Thoracic aorta (tissue), 2 donors: ENCODE measurements around the gene POU2AF3. TPM values are rescaled to one million over a fixed set of nuclear protein-coding genes. Genes with fewer than 3 reads are reported as not detected.
"Not testable (repeated sequence)": the region's sequence is repeated elsewhere in the genome, so short reads cannot be mapped to it uniquely, and the experiment has no call there.

Experiments
- ATAC-seq: fragments of 150-250 bp; one replicate; pipeline ENCODE4 v1.8.0; 2017; ENCODE audit warnings: low read depth; ENCODE audit not compliant: insufficient number of reproducible peaks, low FRiP score
- DNase-seq: peaks from one replicate; pipeline ENCODE4 v3.0.0-alpha.2; 2020; ENCODE audit warnings: low spot score
- H3K27ac ChIP-seq, 2 donors: fragments of 200-600 bp; sonication (generic); 1 replicate in 1 of 2; 2 replicates in 1 of 2; pipeline ENCODE4 v1.5.1; 2016; ENCODE audit warnings: mild to moderate bottlenecking in 2 of 2, moderate library complexity in 2 of 2
- H3K27me3 ChIP-seq: fragments of 200-600 bp; sonication (generic); replicated peaks from 2 replicates; pipeline ENCODE4 v1.6.0; 2016; ENCODE audit warnings: mild to moderate bottlenecking; ENCODE audit not compliant: insufficient read depth
- H3K36me3 ChIP-seq: fragments of 200-600 bp; sonication (generic); one replicate; pipeline ENCODE4 v1.5.1; 2016
- H3K4me1 ChIP-seq, 2 donors: fragments of 200-600 bp; sonication (generic); 1 replicate in 1 of 2; 2 replicates in 1 of 2; pipeline versions ENCODE4 v1.5.1 to v1.6.0; 2016; ENCODE audit warnings: low read depth in 2 of 2, mild to moderate bottlenecking in 1 of 2; ENCODE audit not compliant: control insufficient read depth in 1 of 2
- H3K4me3 ChIP-seq: fragments of 200-600 bp; sonication (generic); 2 replicates; pipeline ENCODE4 v1.5.1; 2016; ENCODE audit warnings: mild to moderate bottlenecking
- H3K9me3 ChIP-seq: fragments of 200-600 bp; sonication (generic); 2 replicates; pipeline ENCODE4 v1.5.1; 2016
- CTCF ChIP-seq: fragments of 200-600 bp; sonication (generic); IDR thresholded peaks from one replicate; pipeline ENCODE4 v1.5.1; 2019; ENCODE audit warnings: antibody characterized with exemption
- total RNA-seq, 2 donors: library from RNA; depleted of rRNA; stranded (reverse); fragments of >200 nt; gene quantifications; one replicate each; pipeline versions ENCODE4 v1.1.0 to v1.2.3, GENCODE V29; 2016

Gene POU2AF3
- total RNA-seq, 2 donors from 2014 or later = 1.7 TPM; not detected in 1

- no peaks in the 10 kb centered on the region for H3K27me3 ChIP-seq
- TF ChIP-seq CTCF = no peak
- no peaks in the 10 kb centered on the region for H3K9me3 ChIP-seq
- no peak for DNase-seq
- H3K27ac ChIP-seq = no peak overlapping the region
- no peak overlapping the region for H3K4me3 ChIP-seq
- ATAC-seq = no peak
- no peaks in the 10 kb centered on the region for H3K36me3 ChIP-seq
- H3K4me1 ChIP-seq = no peaks in the 10 kb centered on the region
These were observed 38.5 kb upstream of the POU2AF3 start for GRCh38 chr11:111259896-111260295.

- no peak for ATAC-seq
- H3K4me3 ChIP-seq = no peak overlapping the region
- no peak for TF ChIP-seq CTCF
- H3K9me3 ChIP-seq = no peaks in the 10 kb centered on the region
- no peaks in the 10 kb centered on the region for H3K36me3 ChIP-seq
- no peaks in the 10 kb centered on the region for H3K27me3 ChIP-seq
- DNase-seq = no peak
- no peak overlapping the region for H3K27ac ChIP-seq
- H3K4me1 ChIP-seq = no peaks in the 10 kb centered on the region
These were observed 37.5 kb upstream of the POU2AF3 start for GRCh38 chr11:111260811-111261210.

GRCh38 chr11:111264646-111265045, 33.7 kb upstream of the POU2AF3 start:
- Histone ChIP-seq H3K4me3 (no peak overlapping the region), H3K27ac (no peak overlapping the region), H3K36me3 (no peaks in the 10 kb centered on the region), H3K4me1 (peaks cover 4 to 6% of the 10 kb centered on the region in 2 donors), H3K9me3 (no peaks in the 10 kb centered on the region), H3K27me3 (no peaks in the 10 kb centered on the region)
- DNase-seq (no peak), ATAC-seq (no peak)
- no peak for TF ChIP-seq CTCF

GRCh38 chr11:111265421-111265820, 32.9 kb upstream of the POU2AF3 start:
- Histone ChIP-seq H3K36me3 (no peaks in the 10 kb centered on the region), H3K4me3 (no peak overlapping the region), H3K4me1 (peaks cover 7 to 9% of the 10 kb centered on the region in 2 donors), H3K27me3 (no peaks in the 10 kb centered on the region), H3K9me3 (no peaks in the 10 kb centered on the region), H3K27ac (no peak overlapping the region)
- TF ChIP-seq CTCF = no peak
- ATAC-seq (no peak), DNase-seq (no peak)

- H3K36me3 ChIP-seq, H3K27ac ChIP-seq, H3K27me3 ChIP-seq, ATAC-seq, H3K4me3 ChIP-seq, DNase-seq, H3K4me1 ChIP-seq, H3K9me3 ChIP-seq: not testable (repeated sequence)
These were observed 30.0 kb upstream of the POU2AF3 start for GRCh38 chr11:111268303-111268702.

GRCh38 chr11:111269146-111269868, 29.0 kb upstream of the POU2AF3 start:
- no peak for TF ChIP-seq CTCF
- DNase-seq = no peak
- ATAC-seq = no peak

More at GRCh38 chr11:111269146-111269868, 29.0 kb upstream of the POU2AF3 start:
- H3K4me3 ChIP-seq = no peak overlapping the region
- H3K27ac ChIP-seq = no peak overlapping the region
- no peaks in the 10 kb centered on the region for H3K36me3 ChIP-seq
- H3K4me1 ChIP-seq = peaks cover 7 to 9% of the 10 kb centered on the region in 2 donors
- no peaks in the 10 kb centered on the region for H3K27me3 ChIP-seq
- no peaks in the 10 kb centered on the region for H3K9me3 ChIP-seq
